GM03348 (cell line): ENCODE measurements around the gene UMAD1.

Experiments used
- DNase-seq: peaks from one replicate; pipeline ENCODE4 v3.0.0; 2012; ENCODE audit warnings: low spot score

Gene UMAD1

DNA sequence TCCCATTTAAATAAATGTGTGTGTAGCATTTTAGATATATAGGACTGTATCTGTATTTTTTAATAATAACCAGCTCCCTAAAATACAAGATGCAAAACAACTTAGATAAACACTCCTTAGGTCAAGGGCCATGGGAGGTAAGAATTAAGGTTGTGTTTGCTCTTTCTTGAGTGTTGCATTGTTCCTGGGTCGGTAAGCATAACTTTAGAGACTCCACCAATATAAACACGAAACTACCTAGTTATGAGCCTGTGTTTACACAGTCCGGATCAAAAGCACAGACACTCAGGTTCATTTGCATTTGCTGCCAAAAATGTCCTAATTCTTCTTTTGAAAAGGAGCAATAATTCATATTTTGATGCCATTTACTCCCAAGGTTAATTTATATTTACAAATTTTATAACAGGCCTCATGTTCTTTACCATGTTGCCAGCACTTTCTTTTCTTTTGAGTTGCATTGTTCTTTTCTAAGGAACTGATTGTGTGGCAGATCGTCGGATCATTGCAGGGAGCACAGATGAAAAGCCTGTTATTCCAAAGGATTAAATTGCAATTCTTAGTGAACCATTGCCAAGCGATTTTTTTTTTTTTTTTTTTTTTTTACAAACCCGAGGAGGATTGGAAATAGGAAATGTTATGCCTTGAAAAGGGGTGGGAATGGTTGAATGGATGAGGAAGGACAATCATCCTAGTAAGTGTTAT is 282.3 kb downstream of the UMAD1 start:
- DNase-seq = no peak

DNA sequence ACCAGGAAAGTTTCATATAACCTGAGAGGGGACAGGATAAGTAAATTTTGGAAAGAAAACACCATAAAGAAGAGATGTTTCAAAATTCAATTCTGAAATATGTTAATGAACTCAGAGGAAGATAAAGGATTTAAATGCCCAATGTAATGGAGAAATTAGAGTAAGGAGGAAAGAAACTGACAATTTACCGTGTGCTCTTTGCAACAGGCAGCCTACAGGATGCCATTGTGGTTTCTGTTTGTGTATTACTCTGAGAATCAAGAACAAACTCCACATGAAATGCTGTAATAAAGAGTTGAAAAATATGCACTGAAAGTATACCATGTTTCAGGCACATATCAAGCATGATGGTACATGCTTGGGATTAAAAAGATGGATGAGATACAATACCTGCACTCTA is 283.3 kb downstream of the UMAD1 start:
- no peak for DNase-seq

DNA sequence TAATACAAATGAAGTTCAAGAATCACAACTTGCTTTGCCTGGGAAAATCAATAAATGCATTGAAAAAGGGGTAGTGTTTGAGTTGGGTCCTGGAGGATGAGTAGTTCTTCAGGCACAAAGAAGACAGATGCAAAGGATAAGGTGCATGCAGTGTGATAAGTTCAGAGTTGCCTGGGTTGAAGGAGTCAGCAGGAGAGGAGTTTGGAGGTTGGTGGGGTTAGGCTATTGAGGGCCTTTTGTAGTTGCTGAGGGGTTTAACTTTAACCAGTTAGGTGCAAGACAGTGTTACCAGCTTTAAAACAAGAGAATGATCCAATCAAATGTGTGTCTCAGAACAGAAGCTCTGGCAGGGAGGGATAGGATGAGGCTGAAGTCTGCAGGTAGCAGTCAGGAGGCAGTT is 283.8 kb downstream of the UMAD1 start:
- DNase-seq = no peak
